HepG2 (cell line): ENCODE data around the gene JSRP1. TPM values are rescaled to one million over a fixed set of nuclear protein-coding genes. Genes with fewer than 3 reads are reported as not detected.

Experiments
- ARNT ChIP-seq: fragments of 450-650 bp; IDR thresholded peaks from 2 replicates; pipeline ENCODE4 v1.6.1; 2017
- ATF2 ChIP-seq: sonication (generic); formaldehyde crosslinking; IDR thresholded peaks from 2 replicates; pipeline ENCODE4 v1.4.0; 2020; ENCODE audit warnings: missing genetic modification reagents
- ATF5 ChIP-seq: sonication (generic); formaldehyde crosslinking; IDR thresholded peaks from 2 replicates; pipeline ENCODE4 v1.4.0; 2020; ENCODE audit warnings: mild to moderate bottlenecking, low read depth, missing genetic modification reagents
- CCDC6 ChIP-seq: sonication (generic); formaldehyde crosslinking; IDR thresholded peaks from 2 replicates; pipeline ENCODE4 v1.8.1; 2022; ENCODE audit warnings: mild to moderate bottlenecking, missing genetic modification reagents, moderate library complexity
- CHCHD3 ChIP-seq: sonication (generic); formaldehyde crosslinking; IDR thresholded peaks from 2 replicates; pipeline ENCODE4 v1.8.0; 2022; ENCODE audit warnings: mild to moderate bottlenecking, missing genetic modification reagents, moderate library complexity
- CTCF ChIP-seq: sonication (generic); formaldehyde crosslinking; IDR thresholded peaks from 2 replicates; pipeline ENCODE4 v1.5.0; 2020; ENCODE audit warnings: mild to moderate bottlenecking, missing genetic modification reagents, moderate library complexity
- ELF4 ChIP-seq: sonication (generic); formaldehyde crosslinking; IDR thresholded peaks from 2 replicates; pipeline ENCODE4 v1.5.0; 2020; ENCODE audit warnings: missing genetic modification reagents, mild to moderate bottlenecking, moderate library complexity, borderline replicate concordance
- FOXA1 ChIP-seq, 2 experiments: fragments of 450-650 bp in 1 of 2; sonication (generic) in 1 of 2; formaldehyde crosslinking in 1 of 2; IDR thresholded peaks; 2 replicates each; pipeline versions ENCODE4 v1.4.0 to v1.6.1; 2016 to 2020; ENCODE audit warnings: missing genetic modification reagents in 1 of 2
- FUBP1 ChIP-seq: sonication (generic); formaldehyde crosslinking; IDR thresholded peaks from 2 replicates; pipeline ENCODE4 v1.5.1; 2020; ENCODE audit warnings: missing genetic modification reagents, mild to moderate bottlenecking, borderline replicate concordance
- KDM6A ChIP-seq: IDR thresholded peaks from 2 replicates; pipeline ENCODE4 v1.6.1; 2016; ENCODE audit warnings: low read depth
- MYNN ChIP-seq: sonication (generic); formaldehyde crosslinking; IDR thresholded peaks from 2 replicates; pipeline ENCODE4 v1.4.0; 2020; ENCODE audit warnings: mild to moderate bottlenecking, low read depth, missing genetic modification reagents
- PHF21A ChIP-seq: sonication (generic); formaldehyde crosslinking; IDR thresholded peaks from 2 replicates; pipeline ENCODE4 v1.5.0; 2020; ENCODE audit warnings: mild to moderate bottlenecking, missing genetic modification reagents
- RBFOX2 ChIP-seq: fragments of 200-400 bp; formaldehyde crosslinking; IDR thresholded peaks from 2 replicates; pipeline ENCODE4 v1.6.1; 2017; ENCODE audit warnings: low read depth, mild to moderate bottlenecking, low read length
- RBM22 ChIP-seq: fragments of 200-400 bp; formaldehyde crosslinking; optimal IDR thresholded peaks from 2 replicates; pipeline ENCODE3; 2017; ENCODE audit warnings: mild to moderate bottlenecking, low read length, moderate library complexity
- RXRA ChIP-seq: sonication (generic); formaldehyde crosslinking; IDR thresholded peaks from 2 replicates; pipeline ENCODE4 v1.5.1; 2020; ENCODE audit warnings: missing genetic modification reagents
- THAP8 ChIP-seq: sonication (generic); formaldehyde crosslinking; IDR thresholded peaks from 2 replicates; pipeline ENCODE4 v1.5.1; 2020; ENCODE audit warnings: missing genetic modification reagents, mild to moderate bottlenecking, borderline replicate concordance
- YEATS2 ChIP-seq: sonication (generic); formaldehyde crosslinking; IDR thresholded peaks from 2 replicates; pipeline ENCODE4 v1.4.0; 2020; ENCODE audit warnings: missing genetic modification reagents, borderline replicate concordance
- ZBTB14 ChIP-seq: sonication (generic); formaldehyde crosslinking; IDR thresholded peaks from 2 replicates; pipeline ENCODE4 v1.4.0; 2020; ENCODE audit warnings: missing genetic modification reagents
- ZMYM4 ChIP-seq: sonication (generic); formaldehyde crosslinking; IDR thresholded peaks from 2 replicates; pipeline ENCODE4 v1.8.1; 2023; ENCODE audit warnings: mild to moderate bottlenecking, missing genetic modification reagents
- polyA plus RNA-seq, 8 experiments: library from polyadenylated mRNA; depleted of rRNA in 3 of 8; stranded (reverse) in 7 of 8; unstranded in 1 of 8; fragments of >200 nt; fragmentation: Illumina TruSeq in 4 of 8; extraction: Trizol in 4 of 8; gene quantifications; 2 replicates each; pipeline versions ENCODE4 v1.2.1 to v1.2.3, GENCODE V29; 2011 to 2016; ENCODE audit warnings: low read depth in 4 of 8, missing spikeins in 1 of 8, mixed read lengths in 1 of 8; ENCODE audit not compliant: insufficient read depth in 1 of 8
- total RNA-seq, 5 experiments: library from RNA; depleted of rRNA; stranded (reverse); fragments of >200 nt; fragmentation: Illumina TruSeq; extraction: Trizol; gene quantifications; 2 replicates each; pipeline ENCODE4 v1.2.3, GENCODE V29; 2016; ENCODE audit warnings: low read depth in 1 of 5

The JSRP1 gene
- total and polyA plus RNA-seq, 2 of the 13 experiments (the other 11 are each of a cell fraction or from before 2014, with no cell fraction given) = 0.16 to 0.38 TPM

- TF ChIP-seq RBM22 = peak; percentile 55
- TF ChIP-seq PHF21A (CRISPR knock-in tag) = 0 out of 2 replicates have a peak, but pooled peaks have one; percentile 21
- peak; percentile 34; the same call in 1 of the 2 replicates for TF ChIP-seq ATF2 (CRISPR knock-in tag)
- no peak for TF ChIP-seq FUBP1 (CRISPR knock-in tag)
- TF ChIP-seq ELF4 (CRISPR knock-in tag) = no peak
- TF ChIP-seq CCDC6 (CRISPR knock-in tag) = peak; percentile 58; the same call in 1 of the 2 replicates
- no peak for TF ChIP-seq CTCF (CRISPR knock-in tag)
- no peak for TF ChIP-seq ATF5 (CRISPR knock-in tag)
- TF ChIP-seq YEATS2 (CRISPR knock-in tag) = peak; percentile 34; the same call in 1 of the 2 replicates
- no peak for TF ChIP-seq KDM6A (CRISPR knock-in tag)
- TF ChIP-seq ZMYM4 (CRISPR knock-in tag) = peak; percentile 18; the same call in 1 of the 2 replicates
- no peak for TF ChIP-seq CHCHD3 (CRISPR knock-in tag)
- peak; percentile 53; the same call in 1 of the 2 replicates for TF ChIP-seq RXRA
- peak; percentile 36; the same call in 1 of the 2 replicates for TF ChIP-seq ZBTB14
- no peak for TF ChIP-seq FOXA1 (IDR thresholded peaks at IDR 0.05)
- peak; percentile 70 for TF ChIP-seq FOXA1 (CRISPR knock-in tag; IDR thresholded peaks at IDR 0.05)
- TF ChIP-seq ARNT = no peak
- peak; percentile 76 for TF ChIP-seq RBFOX2
- TF ChIP-seq MYNN (CRISPR knock-in tag) = no peak
- TF ChIP-seq THAP8 (CRISPR knock-in tag) = no peak
Measured at GRCh38 chr19:2270423-2271233, 14.4 kb upstream of the JSRP1 start (continued).
